ENCODE data around the gene SMARCA2.
A peak's percentile ranks its signal among the peaks of the same experiment; 100 is the strongest.

The SMARCA2 gene

GRCh38 chr9:2050236-2050635 is 35.1 kb downstream of the SMARCA2 start:
- H3K27ac ChIP-seq: no peak overlapping the region
- H3K27me3 ChIP-seq: no peaks in the 10 kb centered on the region
- intact Hi-C loops (cut with DNase I; ENCODE audit: low total_unique reads): no loop called here
- H3K9me3 ChIP-seq: no peaks in the 10 kb centered on the region
- no peak for TF ChIP-seq CTCF (IDR thresholded peaks at IDR 0.05)
- H3K36me3 ChIP-seq: peaks cover 0 to 11% (median 0%) of the 10 kb centered on the region in 3 donors
- no peak overlapping the region for H3K4me3 ChIP-seq
- no peak for DNase-seq
- H3K4me1 ChIP-seq: peaks cover 0 to 21% (median 11%) of the 10 kb centered on the region in 4 donors

GRCh38 chr9:2053883-2054845 is 39.0 kb downstream of the SMARCA2 start:
- DNase-seq: peak; percentile 57 to 71
- Histone ChIP-seq H3K36me3 (peaks cover 26 to 28% (median 27%) of the 10 kb centered on the region in 3 donors), H3K4me3 (no peak overlapping the region), H3K9me3 (no peaks in the 10 kb centered on the region), H3K4me1 (peaks cover 0 to 21% (median 11%) of the 10 kb centered on the region in 4 donors), H3K27me3 (no peaks in the 10 kb centered on the region), H3K27ac (peak overlapping the region; percentile 35 to 57)
- TF ChIP-seq CTCF (IDR thresholded peaks at IDR 0.05): no peak
- intact Hi-C loops (cut with DNase I; ENCODE audit: low total_unique reads): no loop called here

- intact Hi-C loops (cut with DNase I; ENCODE audit: low total_unique reads): no loop called here
- DNase-seq: no peak
- no peak overlapping the region for H3K27ac ChIP-seq
- H3K9me3 ChIP-seq: no peaks in the 10 kb centered on the region
- no peak overlapping the region for H3K4me3 ChIP-seq
- no peaks in the 10 kb centered on the region for H3K27me3 ChIP-seq
- peaks cover 0 to 21% (median 11%) of the 10 kb centered on the region in 4 donors for H3K4me1 ChIP-seq
- no peak for TF ChIP-seq CTCF (IDR thresholded peaks at IDR 0.05)
- peaks cover 28 to 35% (median 31%) of the 10 kb centered on the region in 3 donors for H3K36me3 ChIP-seq
Measured at GRCh38 chr9:2055203-2055658, 40.1 kb downstream of the SMARCA2 start.

- Histone ChIP-seq H3K27ac (no peak overlapping the region), H3K9me3 (no peaks in the 10 kb centered on the region), H3K4me3 (no peak overlapping the region), H3K27me3 (no peaks in the 10 kb centered on the region), H3K4me1 (peaks cover 0 to 6% (median 1%) of the 10 kb centered on the region in 4 donors), H3K36me3 (peaks cover 64 to 70% (median 68%) of the 10 kb centered on the region in 3 donors)
- DNase-seq: no peak
- intact Hi-C loops (cut with DNase I; ENCODE audit: low total_unique reads): no loop called here
- no peak for TF ChIP-seq CTCF (IDR thresholded peaks at IDR 0.05)
Measured at GRCh38 chr9:2059274-2059929, 44.3 kb downstream of the SMARCA2 start.

- Histone ChIP-seq H3K4me3 (no peak overlapping the region), H3K4me1 (no peaks in the 10 kb centered on the region), H3K27ac (no peak overlapping the region), H3K27me3 (no peaks in the 10 kb centered on the region), H3K36me3 (peaks cover 66 to 78% (median 72%) of the 10 kb centered on the region in 3 donors), H3K9me3 (no peaks in the 10 kb centered on the region)
- intact Hi-C loops (cut with DNase I; ENCODE audit: low total_unique reads): no loop called here
- TF ChIP-seq CTCF (IDR thresholded peaks at IDR 0.05): no peak
- no peak for DNase-seq
Measured at GRCh38 chr9:2060424-2060823, 45.3 kb downstream of the SMARCA2 start.
